Endothelial cell of umbilical vein (primary cell): ENCODE data around the gene ITPRIPL1.

Experiments used
- CTCF ChIP-seq, 2 donors: IDR thresholded peaks; 1 replicate in 1 of 2; 2 replicates in 1 of 2; pipeline ENCODE4 v1.5.1; 2011; ENCODE audit warnings: low read length in 2 of 2, mild to moderate bottlenecking in 2 of 2, moderate library complexity in 2 of 2, control low read depth in 1 of 2, inconsistent platforms in 1 of 2, low read depth in 1 of 2; ENCODE audit not compliant: insufficient read depth in 1 of 2; ENCODE audit errors: extremely low read depth in 1 of 2
- GATA2 ChIP-seq: IDR thresholded peaks from 2 replicates; pipeline ENCODE4 v1.7.0; 2011; ENCODE audit warnings: low read depth, mild to moderate bottlenecking, moderate library complexity, mixed read lengths, low read length; ENCODE audit not compliant: insufficient read length, insufficient read depth
- MAX ChIP-seq: IDR thresholded peaks from 2 replicates; pipeline ENCODE4 v1.6.1; 2011; ENCODE audit not compliant: insufficient read depth, insufficient read length
- MYC ChIP-seq: IDR thresholded peaks from one replicate; pipeline ENCODE4 v1.6.1; 2011; ENCODE audit warnings: mild to moderate bottlenecking, low read depth, low read length
- POLR2A ChIP-seq: IDR thresholded peaks from 2 replicates; pipeline ENCODE4 v1.6.1; 2012; ENCODE audit warnings: low read depth, mild to moderate bottlenecking, control low read depth, low read length
- POLR2AphosphoS5 ChIP-seq: IDR thresholded peaks from 2 replicates; pipeline ENCODE4 v1.6.1; 2012; ENCODE audit warnings: low read depth, mild to moderate bottlenecking, control low read depth, low read length, moderate library complexity; ENCODE audit not compliant: insufficient read depth

GRCh38 chr2:96329874-96330273 is 4.8 kb downstream of the ITPRIPL1 start:
- TF ChIP-seq POLR2A: no peak
- TF ChIP-seq CTCF (IDR thresholded peaks at IDR 0.05; ENCODE audit: extremely low read depth in 1 of 2, insufficient read depth in 1 of 2, low read depth in 1 of 2, low read length in 2 of 2): no peak
- TF ChIP-seq MAX: no peak
- TF ChIP-seq POLR2AphosphoS5: no peak
- no peak for TF ChIP-seq MYC
- TF ChIP-seq GATA2: no peak
